Measurements from ENCODE around the gene COX7B2.

COX7B2 gene

DNA sequence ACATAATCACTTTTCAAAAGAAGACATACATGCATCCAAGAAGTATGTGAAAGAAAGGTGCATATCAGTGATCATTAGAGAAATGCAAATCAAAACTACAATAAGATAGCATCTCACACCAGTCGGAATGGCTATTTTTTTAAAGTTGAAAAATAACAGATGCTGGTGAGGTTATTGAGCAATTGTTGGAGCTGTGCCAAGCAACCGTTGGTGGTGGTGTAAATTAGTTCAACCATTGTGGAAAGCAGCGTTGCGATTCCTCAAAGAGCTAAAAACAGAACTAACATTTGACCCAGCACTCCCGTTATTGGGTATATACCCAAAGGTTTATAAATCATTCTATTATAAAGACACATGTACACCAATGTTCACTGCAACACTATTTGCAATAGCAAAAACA lies 14.2 kb downstream of the COX7B2 start:
- Histone ChIP-seq H4K20me1 (ENCODE audit: insufficient read depth) (no peaks in the 10 kb centered on the region), H2AFZ (ENCODE audit: low read depth) (no peak overlapping the region), H3K4me3 (IDR thresholded peaks at IDR 0.05; ENCODE audit: insufficient read depth, low read depth, low read length) (no peak overlapping the region), H3K27me3 (ENCODE audit: insufficient read depth, low read depth) (no peaks in the 10 kb centered on the region), H3K27ac (no peak overlapping the region), H3K36me3 (ENCODE audit: insufficient read depth) (no peaks in the 10 kb centered on the region), H3K4me1 (ENCODE audit: low read depth, poor library complexity, severe bottlenecking) (no peaks in the 10 kb centered on the region), H3K9ac (no peak overlapping the region), H3K79me2 (ENCODE audit: insufficient read depth, low read depth) (no peaks in the 10 kb centered on the region), H3K4me2 (no peak overlapping the region)
- TF ChIP-seq, protein P1, sequence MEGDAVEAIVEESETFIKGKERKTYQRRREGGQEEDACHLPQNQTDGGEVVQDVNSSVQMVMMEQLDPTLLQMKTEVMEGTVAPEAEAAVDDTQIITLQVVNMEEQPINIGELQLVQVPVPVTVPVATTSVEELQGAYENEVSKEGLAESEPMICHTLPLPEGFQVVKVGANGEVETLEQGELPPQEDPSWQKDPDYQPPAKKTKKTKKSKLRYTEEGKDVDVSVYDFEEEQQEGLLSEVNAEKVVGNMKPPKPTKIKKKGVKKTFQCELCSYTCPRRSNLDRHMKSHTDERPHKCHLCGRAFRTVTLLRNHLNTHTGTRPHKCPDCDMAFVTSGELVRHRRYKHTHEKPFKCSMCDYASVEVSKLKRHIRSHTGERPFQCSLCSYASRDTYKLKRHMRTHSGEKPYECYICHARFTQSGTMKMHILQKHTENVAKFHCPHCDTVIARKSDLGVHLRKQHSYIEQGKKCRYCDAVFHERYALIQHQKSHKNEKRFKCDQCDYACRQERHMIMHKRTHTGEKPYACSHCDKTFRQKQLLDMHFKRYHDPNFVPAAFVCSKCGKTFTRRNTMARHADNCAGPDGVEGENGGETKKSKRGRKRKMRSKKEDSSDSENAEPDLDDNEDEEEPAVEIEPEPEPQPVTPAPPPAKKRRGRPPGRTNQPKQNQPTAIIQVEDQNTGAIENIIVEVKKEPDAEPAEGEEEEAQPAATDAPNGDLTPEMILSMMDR (conservative IDR thresholded peaks at IDR 0.05; ENCODE audit: low read depth, low read length) = no peak

DNA sequence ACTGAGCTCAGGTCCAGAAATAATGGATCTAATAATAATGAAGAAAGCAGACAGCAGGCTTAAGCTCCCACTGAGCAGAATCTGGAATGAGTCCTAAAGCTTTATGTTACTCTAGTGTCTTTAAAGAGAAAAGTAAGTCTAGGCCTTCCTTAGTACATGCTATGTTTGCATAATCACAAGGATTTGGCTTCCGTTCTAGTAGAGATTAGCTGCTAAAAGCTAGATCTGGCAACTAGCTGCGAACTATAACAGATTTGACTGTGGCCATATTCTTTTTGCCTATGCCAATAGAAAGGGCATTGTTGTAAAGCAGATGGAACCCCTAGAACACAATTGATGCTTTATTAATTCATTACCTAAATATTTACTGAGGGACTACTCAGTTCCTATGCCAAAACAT lies 19.0 kb downstream of the COX7B2 start:
- H3K79me2 ChIP-seq (ENCODE audit: insufficient read depth, low read depth) = no peaks in the 10 kb centered on the region
- no peak overlapping the region for H3K9ac ChIP-seq
- H3K27ac ChIP-seq = no peak overlapping the region
- H3K27me3 ChIP-seq (ENCODE audit: insufficient read depth, low read depth) = no peaks in the 10 kb centered on the region
- no peaks in the 10 kb centered on the region for H3K4me1 ChIP-seq (ENCODE audit: low read depth, poor library complexity, severe bottlenecking)
- H3K36me3 ChIP-seq (ENCODE audit: insufficient read depth) = no peaks in the 10 kb centered on the region
- no peak overlapping the region for H3K4me2 ChIP-seq
- no peak overlapping the region for H3K4me3 ChIP-seq (IDR thresholded peaks at IDR 0.05; ENCODE audit: insufficient read depth, low read depth, low read length)
- no peak overlapping the region for H2AFZ ChIP-seq (ENCODE audit: low read depth)
- TF ChIP-seq, protein P1 (conservative IDR thresholded peaks at IDR 0.05; ENCODE audit: low read depth, low read length) = no peak
- no peaks in the 10 kb centered on the region for H4K20me1 ChIP-seq (ENCODE audit: insufficient read depth)

DNA sequence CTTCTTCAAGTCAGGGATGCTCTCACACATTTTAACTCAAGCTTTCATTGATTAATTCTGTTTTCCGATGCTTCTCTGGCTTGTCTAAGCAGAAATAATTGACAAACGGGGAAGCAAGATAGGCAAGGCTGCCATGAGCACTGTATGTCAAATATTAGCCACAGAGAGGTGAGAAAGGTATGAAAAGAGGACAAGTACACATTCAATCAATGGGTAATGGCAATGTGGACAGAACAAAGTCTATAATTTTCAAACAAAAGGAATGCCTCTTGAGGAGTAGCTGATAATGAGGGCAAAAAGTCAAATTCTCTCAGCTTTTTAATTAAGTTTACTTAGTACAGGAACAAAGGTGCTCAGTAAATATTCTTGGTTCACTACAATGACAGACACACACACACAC lies 19.6 kb downstream of the COX7B2 start:
- no peak overlapping the region for H2AFZ ChIP-seq (ENCODE audit: low read depth)
- H3K9ac ChIP-seq = no peak overlapping the region
- H3K4me2 ChIP-seq = no peak overlapping the region
- no peaks in the 10 kb centered on the region for H3K4me1 ChIP-seq (ENCODE audit: low read depth, poor library complexity, severe bottlenecking)
- no peaks in the 10 kb centered on the region for H3K27me3 ChIP-seq (ENCODE audit: insufficient read depth, low read depth)
- H4K20me1 ChIP-seq (ENCODE audit: insufficient read depth) = no peaks in the 10 kb centered on the region
- TF ChIP-seq, protein P1 (conservative IDR thresholded peaks at IDR 0.05; ENCODE audit: low read depth, low read length) = no peak
- no peak overlapping the region for H3K27ac ChIP-seq
- no peaks in the 10 kb centered on the region for H3K36me3 ChIP-seq (ENCODE audit: insufficient read depth)
- H3K4me3 ChIP-seq (IDR thresholded peaks at IDR 0.05; ENCODE audit: insufficient read depth, low read depth, low read length) = no peak overlapping the region
- no peaks in the 10 kb centered on the region for H3K79me2 ChIP-seq (ENCODE audit: insufficient read depth, low read depth)

DNA sequence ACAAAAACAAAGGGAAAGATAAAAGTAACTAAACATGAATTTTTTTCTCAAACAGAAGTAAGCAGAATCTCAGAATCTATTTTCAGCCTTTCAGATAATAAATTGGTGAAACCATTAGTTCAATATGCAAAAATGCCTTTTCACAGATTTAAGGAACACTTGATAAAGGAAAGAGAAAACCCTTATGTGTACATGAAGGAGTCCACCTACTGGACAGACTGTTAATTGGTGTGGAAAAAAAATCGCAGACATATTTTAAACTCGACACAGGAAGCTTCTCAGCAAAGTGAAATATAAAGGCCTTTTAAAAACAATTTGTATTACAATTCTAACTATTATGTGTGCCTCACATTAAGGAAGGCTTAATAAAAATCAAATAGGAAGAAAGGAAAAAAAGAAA lies 22.3 kb downstream of the COX7B2 start:
- Histone ChIP-seq H3K4me3 (IDR thresholded peaks at IDR 0.05; ENCODE audit: insufficient read depth, low read depth, low read length) (no peak overlapping the region), H3K27me3 (ENCODE audit: insufficient read depth, low read depth) (no peaks in the 10 kb centered on the region), H3K4me1 (ENCODE audit: low read depth, poor library complexity, severe bottlenecking) (no peaks in the 10 kb centered on the region), H2AFZ (ENCODE audit: low read depth) (no peak overlapping the region), H4K20me1 (ENCODE audit: insufficient read depth) (no peaks in the 10 kb centered on the region), H3K4me2 (no peak overlapping the region), H3K27ac (no peak overlapping the region), H3K9ac (no peak overlapping the region), H3K79me2 (ENCODE audit: insufficient read depth, low read depth) (no peaks in the 10 kb centered on the region), H3K36me3 (ENCODE audit: insufficient read depth) (no peaks in the 10 kb centered on the region)
- TF ChIP-seq, protein P1 (conservative IDR thresholded peaks at IDR 0.05; ENCODE audit: low read depth, low read length) = no peak

DNA sequence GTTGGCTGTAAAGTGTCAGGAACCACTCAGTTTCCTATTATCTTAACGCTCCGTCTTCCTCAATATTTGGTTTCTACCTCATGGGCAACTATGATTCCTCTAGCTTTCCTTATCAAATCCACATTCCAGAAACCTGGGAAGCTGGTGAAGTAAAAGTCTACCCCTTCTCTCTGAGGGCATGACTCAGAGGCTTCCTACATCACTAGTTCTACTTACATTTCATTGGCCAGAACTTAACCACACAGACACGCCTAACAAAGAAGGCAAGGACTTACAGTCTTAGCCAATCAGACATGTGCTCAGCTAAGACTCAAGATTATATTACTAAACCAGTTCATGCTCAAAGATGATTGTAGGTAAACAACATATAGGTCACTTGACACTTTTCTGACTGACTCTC lies 30.4 kb downstream of the COX7B2 start:
- no peak overlapping the region for H3K27ac ChIP-seq
- no peak overlapping the region for H3K9ac ChIP-seq
- no peak overlapping the region for H3K4me2 ChIP-seq
- TF ChIP-seq, protein P1 (conservative IDR thresholded peaks at IDR 0.05; ENCODE audit: low read depth, low read length) = no peak
- H3K27me3 ChIP-seq (ENCODE audit: insufficient read depth, low read depth) = no peaks in the 10 kb centered on the region
- no peaks in the 10 kb centered on the region for H3K4me1 ChIP-seq (ENCODE audit: low read depth, poor library complexity, severe bottlenecking)
- no peak overlapping the region for H2AFZ ChIP-seq (ENCODE audit: low read depth)
- no peak overlapping the region for H3K4me3 ChIP-seq (IDR thresholded peaks at IDR 0.05; ENCODE audit: insufficient read depth, low read depth, low read length)
- H3K79me2 ChIP-seq (ENCODE audit: insufficient read depth, low read depth) = no peaks in the 10 kb centered on the region
- no peaks in the 10 kb centered on the region for H4K20me1 ChIP-seq (ENCODE audit: insufficient read depth)
- no peaks in the 10 kb centered on the region for H3K36me3 ChIP-seq (ENCODE audit: insufficient read depth)
